Naive thymus-derived CD4-positive, alpha-beta T cell (primary cell): ENCODE results near the gene FRMD4A. TPM values are rescaled to one million over a fixed set of nuclear protein-coding genes. Genes with fewer than 3 reads are reported as not detected.
"Not testable (repeated sequence)": the region's sequence is repeated elsewhere in the genome, so short reads cannot be mapped to it uniquely, and the experiment has no call there.

ENCODE experiments used
- ATAC-seq: fragments of 150-1000 bp; cut with Tn5 transposase; 2 replicates; pipeline ENCODE4 v1.10.0; 2021; ENCODE audit warnings: mild to moderate bottlenecking, moderate library complexity
- CTCF ChIA-PET: fragments of 350-600 bp; sonication (Branson Sonifier 250); formaldehyde crosslinking; loops from one replicate; lab custom pipeline; 2021; ENCODE audit warnings: antibody characterized with exemption; lab: Charles Lee
- POLR2A ChIA-PET: fragments of 350-600 bp; sonication (Branson Sonifier 250); formaldehyde crosslinking; loops from one replicate; lab custom pipeline; 2021; ENCODE audit warnings: antibody characterized with exemption, inconsistent platforms; lab: Charles Lee
- DNase-seq, 9 donors: peaks; one replicate each; pipeline versions ENCODE4 v3.0.0 to v3.0.0-alpha.2; 2020 to 2022; ENCODE audit warnings: mixed read lengths in 1 of 9
- H3K27ac ChIP-seq: one replicate; pipeline ENCODE4 v1.7.0; 2013; ENCODE audit warnings: mild to moderate bottlenecking, low read depth, low read length, moderate library complexity
- H3K27me3 ChIP-seq, 2 donors: one replicate each; pipeline ENCODE4 v1.7.0; 2013; ENCODE audit warnings: low read length in 2 of 2, mild to moderate bottlenecking in 2 of 2, moderate library complexity in 2 of 2; ENCODE audit not compliant: control insufficient read depth in 2 of 2, insufficient read depth in 2 of 2
- H3K36me3 ChIP-seq, 3 experiments: 1 replicate in 2 of 3; 2 replicates in 1 of 3; pipeline ENCODE4 v1.7.0; 2013; ENCODE audit warnings: low read length in 3 of 3, mild to moderate bottlenecking in 3 of 3, moderate library complexity in 1 of 3; ENCODE audit not compliant: insufficient read depth in 3 of 3, control insufficient read depth in 2 of 3
- H3K4me1 ChIP-seq, 2 donors: one replicate each; pipeline ENCODE4 v1.7.0; 2013; ENCODE audit warnings: low read length in 2 of 2, mild to moderate bottlenecking in 2 of 2, moderate library complexity in 1 of 2; ENCODE audit not compliant: control insufficient read depth in 2 of 2, insufficient read depth in 2 of 2
- H3K4me3 ChIP-seq: 2 replicates; pipeline ENCODE4 v1.7.0; 2013; ENCODE audit warnings: mild to moderate bottlenecking, low read length
- H3K9me3 ChIP-seq, 3 experiments: 1 replicate in 2 of 3; 2 replicates in 1 of 3; pipeline ENCODE4 v1.7.0; 2013; ENCODE audit warnings: low read length in 3 of 3; ENCODE audit not compliant: control insufficient read depth in 2 of 3
- H3K27ac Mint-ChIP-seq, 9 donors: one replicate each; pipeline ENCODE4 v1.8.0; 2020 to 2022; ENCODE audit warnings: mixed read lengths in 9 of 9, mild to moderate bottlenecking in 8 of 9, moderate library complexity in 5 of 9, inconsistent platforms in 2 of 9
- H3K27me3 Mint-ChIP-seq, 5 donors: one replicate each; pipeline ENCODE4 v1.8.0; 2021 to 2022; ENCODE audit warnings: mixed read lengths in 5 of 5, mild to moderate bottlenecking in 1 of 5
- H3K36me3 Mint-ChIP-seq, 5 donors: one replicate each; pipeline ENCODE4 v1.8.0; 2020 to 2022; ENCODE audit warnings: mixed read lengths in 5 of 5, mild to moderate bottlenecking in 3 of 5, inconsistent platforms in 1 of 5
- H3K4me1 Mint-ChIP-seq, 7 donors: one replicate each; pipeline ENCODE4 v1.8.0; 2020 to 2022; ENCODE audit warnings: mixed read lengths in 7 of 7, mild to moderate bottlenecking in 3 of 7, inconsistent platforms in 1 of 7
- H3K4me3 Mint-ChIP-seq, 10 donors: one replicate each; pipeline ENCODE4 v1.8.0; 2020 to 2022; ENCODE audit warnings: mild to moderate bottlenecking in 10 of 10, mixed read lengths in 10 of 10, moderate library complexity in 6 of 10, inconsistent platforms in 2 of 10
- H3K9me3 Mint-ChIP-seq, 11 donors: one replicate each; pipeline ENCODE4 v1.8.0; 2020 to 2022; ENCODE audit warnings: mixed read lengths in 11 of 11, mild to moderate bottlenecking in 4 of 11, inconsistent platforms in 1 of 11, moderate library complexity in 1 of 11
- intact Hi-C, 2 donors: fragments of 100-400 bp; cut with micrococcal nuclease; formaldehyde crosslinking; loops; one replicate each; pipeline ENCODE4 v1.15.1; 2023
- polyA plus RNA-seq, 2 donors: library from polyadenylated mRNA; unstranded; fragments of 300-500 nt; fragmentation: Illumina TruSeq; gene quantifications; one replicate each; pipeline ENCODE4 v1.2.3, GENCODE V29; 2021
- total RNA-seq, 6 experiments: library from RNA in 5 of 6; stranded (reverse) in 5 of 6; gene quantifications; 1 replicate in 5 of 6; 2 replicates in 1 of 6; pipeline ENCODE4 v1.2.3 and lab custom pipeline; 2021 to 2026

FRMD4A gene
- total and polyA plus RNA-seq, 7 experiments from 2014 or later, result 0.10 to 3.1 (median 0.62) TPM

DNA sequence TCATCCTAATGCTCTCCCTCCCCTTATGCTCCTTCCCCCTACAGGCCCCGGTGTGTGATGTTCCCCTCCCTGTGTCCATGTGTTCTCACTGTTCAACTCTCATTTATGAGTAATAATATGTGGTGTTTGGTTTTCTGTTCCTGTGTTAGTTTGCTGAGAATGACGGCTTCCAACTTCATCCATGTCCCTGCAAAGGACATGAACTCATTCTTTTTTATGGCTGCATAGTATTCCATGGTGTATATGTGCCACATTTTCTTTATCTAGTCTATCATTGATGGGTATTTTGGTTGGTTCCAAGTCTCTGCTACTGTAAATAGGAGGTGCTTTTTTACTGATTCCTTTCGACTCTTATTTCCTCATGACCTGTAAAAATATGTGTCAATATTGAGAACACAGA is 92.1 kb downstream of the FRMD4A start:
- H3K9me3 Mint-ChIP-seq, H3K27ac Mint-ChIP-seq, H3K27me3 ChIP-seq, H3K9me3 ChIP-seq, H3K36me3 ChIP-seq, H3K27ac ChIP-seq, ATAC-seq, H3K4me3 Mint-ChIP-seq, H3K4me1 ChIP-seq, intact Hi-C loops, H3K4me3 ChIP-seq, POLR2A ChIA-PET, DNase-seq, H3K36me3 Mint-ChIP-seq, H3K4me1 Mint-ChIP-seq, CTCF ChIA-PET: not testable (repeated sequence)
- H3K27me3 Mint-ChIP-seq, result peaks cover 8 to 32% (median 17%) of the 10 kb centered on the region in 5 donors

DNA sequence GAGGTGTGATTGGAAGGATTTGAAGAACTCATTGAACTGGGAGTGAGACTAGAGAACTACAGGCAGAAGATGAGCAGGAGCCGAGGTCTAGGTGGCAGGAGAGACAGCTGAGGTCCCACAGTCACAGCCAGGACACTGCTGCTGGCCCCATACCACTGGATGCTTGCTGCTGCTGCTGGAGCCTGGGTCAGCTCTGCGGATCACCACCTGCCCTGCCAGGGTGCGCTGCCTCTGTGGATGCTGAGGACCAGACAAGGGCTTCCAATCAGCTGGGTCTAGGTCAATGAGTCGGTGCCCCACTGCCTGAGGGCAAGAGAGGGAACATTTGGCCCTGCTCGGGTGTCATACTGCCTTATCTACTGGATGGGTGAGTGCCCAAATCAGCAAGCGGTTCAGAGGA is 94.4 kb downstream of the FRMD4A start:
- H3K4me3 ChIP-seq, result no peak overlapping the region
- H3K36me3 ChIP-seq, result no peaks in the 10 kb centered on the region
- H3K4me1 ChIP-seq, result no peaks in the 10 kb centered on the region
- H3K9me3 ChIP-seq, result no peaks in the 10 kb centered on the region
- intact Hi-C loops, result no loop called here
- ATAC-seq (no peak), DNase-seq (no peak)
- Mint-ChIP-seq H3K4me1 (peaks cover 0 to 8% (median 4%) of the 10 kb centered on the region in 7 donors), H3K27ac (no peak overlapping the region), H3K9me3 (peaks cover 0 to 5% (median 0%) of the 10 kb centered on the region in 11 donors), H3K36me3 (no peaks in the 10 kb centered on the region), H3K27me3 (peaks cover 7 to 36% (median 15%) of the 10 kb centered on the region in 5 donors), H3K4me3 (no peak overlapping the region)
- ChIA-PET POLR2A (interaction anchor here (0.5 kb wide), 1 partner anchor 890 kb away, joined by 3 read pairs; no protein-coding TSS in a partner anchor), CTCF (no interaction called here)
- no peaks in the 10 kb centered on the region for H3K27me3 ChIP-seq
- no peak overlapping the region for H3K27ac ChIP-seq

DNA sequence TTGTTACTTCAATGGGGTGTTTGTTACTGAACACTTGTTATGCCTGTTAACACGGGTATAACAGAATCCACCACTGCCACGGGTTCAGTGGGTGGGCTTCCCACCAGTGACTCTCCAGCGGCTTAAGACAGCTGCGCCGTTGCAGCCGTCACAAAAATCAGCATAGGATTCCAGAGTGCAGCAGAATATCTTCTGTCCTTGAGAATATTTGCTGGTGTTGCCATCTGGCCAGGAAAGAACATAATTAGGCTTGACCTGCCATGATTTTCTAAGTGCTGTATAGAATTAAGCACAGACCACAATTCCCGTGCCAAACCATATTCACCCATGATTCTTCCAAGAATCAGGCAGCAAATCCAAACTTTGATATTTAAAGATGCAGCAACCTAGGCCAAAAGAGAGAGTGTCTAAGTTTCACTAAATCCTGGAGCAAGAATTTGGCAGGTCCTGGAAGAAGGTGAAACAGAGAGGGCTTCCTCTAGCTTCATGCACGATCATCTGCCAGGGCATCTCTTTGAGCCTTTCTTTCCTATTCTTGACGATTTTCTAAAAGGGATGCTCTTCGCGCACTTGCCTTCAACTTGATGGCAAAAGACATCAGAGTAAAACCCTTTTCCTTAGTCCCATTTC is 95.0 kb downstream of the FRMD4A start:
- H3K4me1 ChIP-seq, result no peaks in the 10 kb centered on the region
- Mint-ChIP-seq H3K27ac (no peak overlapping the region), H3K9me3 (peaks cover 0 to 5% (median 0%) of the 10 kb centered on the region in 11 donors), H3K27me3 (peaks cover 8 to 34% (median 15%) of the 10 kb centered on the region in 5 donors), H3K4me3 (no peak overlapping the region), H3K4me1 (peaks cover 0 to 8% (median 4%) of the 10 kb centered on the region in 7 donors), H3K36me3 (no peaks in the 10 kb centered on the region)
- CTCF ChIA-PET, result no interaction called here
- no peak overlapping the region for H3K27ac ChIP-seq
- no peaks in the 10 kb centered on the region for H3K9me3 ChIP-seq
- intact Hi-C loops, result no loop called here
- DNase-seq (no peak), ATAC-seq (no peak)
- H3K4me3 ChIP-seq, result no peak overlapping the region
- POLR2A ChIA-PET, result interaction anchor here (0.5 kb wide), 1 partner anchor 890 kb away, joined by 3 read pairs; no protein-coding TSS in a partner anchor
- H3K27me3 ChIP-seq, result no peaks in the 10 kb centered on the region
- H3K36me3 ChIP-seq, result no peaks in the 10 kb centered on the region

DNA sequence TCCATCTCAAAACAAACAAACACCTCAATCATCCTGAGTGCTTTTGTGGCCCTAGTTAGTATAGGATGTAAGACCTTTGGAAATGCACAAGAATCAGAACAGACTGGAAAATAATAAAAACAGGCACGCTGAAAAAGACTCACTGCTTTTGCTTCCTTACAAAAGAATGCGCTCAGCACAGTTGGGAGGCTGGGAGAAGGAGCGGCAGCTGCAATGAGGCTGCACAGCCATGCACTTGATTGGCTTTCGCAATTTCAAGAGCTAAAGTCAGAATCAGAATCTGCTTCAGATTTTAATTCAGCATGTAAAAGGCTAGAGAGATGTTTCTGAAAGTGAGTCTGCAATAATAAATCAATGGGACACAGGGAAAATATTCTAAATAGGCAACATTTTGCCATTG is 97.2 kb downstream of the FRMD4A start:
- Mint-ChIP-seq H3K4me3 (no peak overlapping the region), H3K27me3 (peaks cover 4 to 19% (median 14%) of the 10 kb centered on the region in 5 donors), H3K27ac (no peak overlapping the region), H3K9me3 (peaks cover 0 to 7% (median 0%) of the 10 kb centered on the region in 11 donors), H3K36me3 (no peaks in the 10 kb centered on the region), H3K4me1 (peaks cover 0 to 3% (median 0%) of the 10 kb centered on the region in 7 donors)
- H3K4me1 ChIP-seq, result no peaks in the 10 kb centered on the region
- ChIA-PET CTCF (no interaction called here), POLR2A (no interaction called here)
- H3K9me3 ChIP-seq, result no peaks in the 10 kb centered on the region
- DNase-seq (no peak), ATAC-seq (no peak)
- H3K36me3 ChIP-seq, result no peaks in the 10 kb centered on the region
- no peaks in the 10 kb centered on the region for H3K27me3 ChIP-seq
- H3K27ac ChIP-seq, result no peak overlapping the region
- intact Hi-C loops, result no loop called here
- H3K4me3 ChIP-seq, result no peak overlapping the region

DNA sequence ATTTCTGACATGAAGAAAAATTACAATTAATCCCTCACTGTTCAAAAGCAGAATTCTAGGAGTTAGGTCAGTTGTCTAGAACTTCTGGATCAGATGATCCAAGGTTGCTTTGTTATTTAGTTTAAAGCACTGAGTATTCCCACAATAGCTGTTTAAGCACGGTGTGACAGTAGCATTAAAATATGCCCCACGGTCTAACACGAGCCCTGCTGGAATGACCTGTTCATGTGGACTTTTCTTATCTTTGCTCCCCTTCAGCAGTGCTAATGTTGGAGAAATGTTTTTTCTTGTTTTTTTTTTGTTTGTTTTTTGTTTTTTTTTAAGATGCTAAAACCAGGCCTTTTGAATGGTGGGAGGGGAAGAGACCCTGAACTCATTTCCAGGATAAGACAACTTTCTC is 101.9 kb downstream of the FRMD4A start:
- H3K36me3 ChIP-seq, intact Hi-C loops, H3K4me3 ChIP-seq, H3K9me3 ChIP-seq, H3K4me3 Mint-ChIP-seq, CTCF ChIA-PET, H3K4me1 ChIP-seq, H3K4me1 Mint-ChIP-seq, ATAC-seq, H3K27ac ChIP-seq, H3K27ac Mint-ChIP-seq, H3K9me3 Mint-ChIP-seq, POLR2A ChIA-PET, DNase-seq, H3K27me3 ChIP-seq, H3K36me3 Mint-ChIP-seq: not testable (repeated sequence)
- peaks cover 4 to 19% (median 11%) of the 10 kb centered on the region in 5 donors for H3K27me3 Mint-ChIP-seq

DNA sequence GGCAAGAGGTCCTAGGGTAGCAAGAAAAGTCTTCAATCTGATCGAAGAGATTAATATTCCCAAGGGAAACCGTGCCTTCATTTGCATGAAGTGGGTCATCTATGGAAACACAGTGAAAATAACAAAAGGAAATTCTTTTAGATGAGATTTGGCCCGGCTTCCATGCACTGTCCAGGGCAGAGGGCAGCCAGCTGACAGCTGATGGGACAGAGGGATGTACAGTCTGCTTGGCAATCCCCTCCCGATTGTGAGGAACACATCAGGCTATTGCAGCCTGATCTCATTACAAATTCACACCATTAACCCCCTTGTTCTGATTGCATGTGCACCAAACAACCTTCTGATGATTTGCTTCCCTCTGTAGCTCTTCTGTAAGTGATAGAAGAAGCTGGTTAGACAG is 105.3 kb downstream of the FRMD4A start:
- Histone ChIP-seq H3K4me1 (no peaks in the 10 kb centered on the region), H3K27ac (no peak overlapping the region), H3K36me3 (no peaks in the 10 kb centered on the region), H3K27me3 (no peaks in the 10 kb centered on the region), H3K4me3 (no peak overlapping the region), H3K9me3 (no peaks in the 10 kb centered on the region)
- Mint-ChIP-seq H3K27me3 (peaks cover 4 to 13% (median 8%) of the 10 kb centered on the region in 5 donors), H3K27ac (no peak overlapping the region), H3K4me3 (no peak overlapping the region), H3K4me1 (no peaks in the 10 kb centered on the region), H3K9me3 (no peaks in the 10 kb centered on the region), H3K36me3 (no peaks in the 10 kb centered on the region)
- no peak for ATAC-seq
- DNase-seq, result no peak
- ChIA-PET CTCF (no interaction called here), POLR2A (no interaction called here)
- intact Hi-C loops, result no loop called here

DNA sequence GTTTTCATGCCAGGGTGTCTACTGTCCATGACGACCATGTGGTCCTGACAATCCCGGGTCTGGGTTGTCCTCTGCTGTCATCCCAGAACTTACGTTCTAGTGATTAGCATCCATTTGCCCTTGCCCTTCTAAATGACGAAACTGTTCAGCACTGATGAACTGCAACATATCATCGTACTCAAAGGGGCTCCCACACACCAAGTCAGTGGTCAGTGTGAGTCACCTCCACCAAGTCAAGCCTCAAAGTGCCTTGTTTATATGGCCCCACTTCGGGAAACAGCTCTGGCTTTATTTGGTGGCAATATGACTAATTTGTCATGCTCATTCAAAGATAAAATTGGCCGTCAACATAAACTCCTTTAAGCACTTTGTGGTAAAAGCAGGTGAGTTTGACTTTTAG is 110.7 kb downstream of the FRMD4A start:
- H3K9me3 ChIP-seq, result no peaks in the 10 kb centered on the region
- CTCF ChIA-PET, result no interaction called here
- no peak for ATAC-seq
- H3K4me1 Mint-ChIP-seq, result peaks cover 0 to 1% (median 0%) of the 10 kb centered on the region in 7 donors
- no peak for DNase-seq
- peaks cover 0 to 2% (median 0%) of the 10 kb centered on the region in 11 donors for H3K9me3 Mint-ChIP-seq
- H3K4me3 ChIP-seq, result no peak overlapping the region
- H3K27me3 ChIP-seq, result no peaks in the 10 kb centered on the region
- peaks cover 0 to 11% (median 5%) of the 10 kb centered on the region in 5 donors for H3K27me3 Mint-ChIP-seq
- POLR2A ChIA-PET, result no interaction called here
- H3K36me3 ChIP-seq, result no peaks in the 10 kb centered on the region
- no peak overlapping the region for H3K4me3 Mint-ChIP-seq
- H3K36me3 Mint-ChIP-seq, result no peaks in the 10 kb centered on the region
- H3K27ac ChIP-seq, result no peak overlapping the region
- intact Hi-C loops, result no loop called here
- H3K27ac Mint-ChIP-seq, result no peak overlapping the region
- H3K4me1 ChIP-seq, result no peaks in the 10 kb centered on the region
